Stimulated activated naive CD8-positive, alpha-beta T cell treated with anti-CD3 and anti-CD28 coated beads, Interleukin-15, Interleukin-2, amounts not matched to agents 100 U/mL and 50 U/mL, for 24 hours (primary cell): ENCODE measurements around the gene SUV39H2.
"Not testable (repeated sequence)": the region's sequence is repeated elsewhere in the genome, so short reads cannot be mapped to it uniquely, and the experiment has no call there.

Experiments
- ATAC-seq: fragments of 150-1000 bp; cut with Tn5 transposase; one replicate; pipeline ENCODE4 v1.10.0; 2021
- DNase-seq: peaks from one replicate; pipeline ENCODE4 v3.0.0; 2021

SUV39H2 gene, protein sequence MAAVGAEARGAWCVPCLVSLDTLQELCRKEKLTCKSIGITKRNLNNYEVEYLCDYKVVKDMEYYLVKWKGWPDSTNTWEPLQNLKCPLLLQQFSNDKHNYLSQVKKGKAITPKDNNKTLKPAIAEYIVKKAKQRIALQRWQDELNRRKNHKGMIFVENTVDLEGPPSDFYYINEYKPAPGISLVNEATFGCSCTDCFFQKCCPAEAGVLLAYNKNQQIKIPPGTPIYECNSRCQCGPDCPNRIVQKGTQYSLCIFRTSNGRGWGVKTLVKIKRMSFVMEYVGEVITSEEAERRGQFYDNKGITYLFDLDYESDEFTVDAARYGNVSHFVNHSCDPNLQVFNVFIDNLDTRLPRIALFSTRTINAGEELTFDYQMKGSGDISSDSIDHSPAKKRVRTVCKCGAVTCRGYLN

GRCh38 chr10:14878266-14879123 lies at the start of gene SUV39H2:
SUV39H2 (plus strand) TSS chr10:14878866; CDS start chr10:14878889, 23 bp downstream.
- ATAC-seq (peak; percentile 93), DNase-seq (peak; percentile 96)

GRCh38 chr10:14833106-14833505 lies 45.6 kb upstream of the SUV39H2 start:
- no peak for ATAC-seq
- DNase-seq, result no peak

DNA sequence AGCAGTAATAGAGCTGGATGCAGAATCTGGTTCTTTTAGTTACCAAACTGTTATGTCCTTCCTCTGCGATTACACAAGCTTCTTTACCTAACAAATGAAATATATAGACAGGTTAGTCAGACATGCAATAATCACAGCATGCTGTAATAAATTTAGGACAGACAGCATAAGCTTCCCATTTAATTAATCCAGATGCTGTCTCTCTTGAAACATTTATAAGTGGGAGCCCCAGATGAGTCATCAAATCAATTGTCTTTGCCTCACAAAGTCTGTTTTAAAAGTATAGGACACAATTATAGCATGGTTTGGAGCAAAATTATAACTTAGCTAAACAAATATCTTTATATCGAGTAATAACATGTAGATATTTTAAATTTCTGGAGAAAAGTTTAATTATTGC lies 42.5 kb upstream of the SUV39H2 start:
- DNase-seq (no peak), ATAC-seq (no peak)

DNA sequence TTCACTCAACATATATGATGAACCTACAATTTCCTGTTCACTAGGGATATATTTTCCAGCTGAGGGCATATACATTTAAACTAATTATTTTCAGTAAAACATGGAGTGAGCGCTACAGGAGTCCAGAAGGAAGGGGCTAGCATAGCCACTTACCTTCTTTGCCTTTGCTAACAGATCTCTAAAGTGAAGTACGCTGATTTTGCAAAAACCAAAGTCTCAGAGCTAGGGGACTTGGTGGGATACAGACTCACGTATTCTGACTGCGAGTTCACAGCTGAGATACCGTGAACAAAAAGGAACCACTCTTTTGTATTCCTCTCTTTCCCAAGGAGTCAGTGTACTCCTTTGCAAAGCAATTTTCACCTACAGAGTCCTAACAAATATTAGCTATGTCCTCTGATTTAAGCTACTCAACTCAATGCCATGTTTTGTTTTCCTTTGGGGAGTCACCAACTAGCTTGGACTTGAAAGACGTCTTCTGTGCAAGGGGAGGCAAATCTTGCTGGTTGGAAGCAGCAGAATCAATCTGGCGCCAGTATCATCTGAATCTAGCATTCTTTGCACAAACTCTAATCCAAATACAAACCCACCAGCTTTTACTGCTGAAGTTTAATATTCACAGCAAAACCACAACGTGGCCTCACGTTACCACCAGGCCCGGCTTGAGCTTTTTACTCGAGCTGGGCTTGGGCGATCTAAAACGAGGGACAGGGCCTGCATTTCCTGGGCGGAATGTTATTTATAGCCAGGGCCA lies 41.5 kb upstream of the SUV39H2 start:
- no peak for ATAC-seq

GRCh38 chr10:14837757-14838581 lies 40.7 kb upstream of the SUV39H2 start, which contains the start of the genes CDNF, HSPA14 and MSANTD7:
CDNF (minus strand) TSS chr10:14838037; CDS start chr10:14837946, 91 bp downstream.
HSPA14 (plus strand) TSS chr10:14838306; CDS start chr10:14838403, 97 bp downstream.
MSANTD7 (plus strand) TSS chr10:14838306; CDS start chr10:14842285, 3,979 bp downstream.
- peak; percentile 97 for ATAC-seq
- peak; percentile 100 for DNase-seq

More for the DNA sequence above, 41.5 kb upstream of the SUV39H2 start:
- DNase-seq, result no peak

- DNase-seq (peak; percentile 45), ATAC-seq (peak; percentile 1)
Observed at GRCh38 chr10:14838582-14839304, 39.9 kb upstream of the SUV39H2 start.

GRCh38 chr10:14839305-14839695 lies 39.4 kb upstream of the SUV39H2 start:
- ATAC-seq (no peak), DNase-seq (peak; percentile 13)

GRCh38 chr10:14840178-14840577 lies 38.5 kb upstream of the SUV39H2 start:
- DNase-seq (no peak), ATAC-seq (no peak)

- ATAC-seq, result no peak
- no peak for DNase-seq
Observed at GRCh38 chr10:14843327-14843988, 35.2 kb upstream of the SUV39H2 start.

- no peak for DNase-seq
- ATAC-seq, result no peak
Observed at GRCh38 chr10:14844948-14845347, 33.7 kb upstream of the SUV39H2 start.

- ATAC-seq (no peak), DNase-seq (no peak)
Observed at GRCh38 chr10:14852236-14852635, 26.4 kb upstream of the SUV39H2 start.

DNA sequence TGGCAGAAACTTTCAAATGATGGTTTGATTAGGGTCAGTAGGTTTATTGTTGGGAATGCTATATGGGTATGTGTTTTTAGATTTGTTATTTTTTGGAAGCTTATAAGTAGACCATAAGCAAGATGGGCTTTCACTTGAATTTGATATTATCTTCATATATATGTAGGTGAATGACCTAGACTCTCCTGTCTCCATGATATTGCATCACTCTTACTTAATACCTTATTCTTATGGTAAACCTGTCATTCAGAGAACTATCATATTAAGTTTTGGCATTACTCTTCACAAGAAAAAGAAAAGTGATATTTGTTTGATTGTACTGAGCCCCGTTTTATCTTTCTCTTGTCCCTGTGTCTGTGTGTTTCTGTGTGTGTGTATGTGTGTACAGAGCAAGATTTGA lies 23.2 kb upstream of the SUV39H2 start:
- DNase-seq, result no peak
- ATAC-seq, result no peak

GRCh38 chr10:14858338-14858960 lies 20.2 kb upstream of the SUV39H2 start:
- no peak for ATAC-seq
- DNase-seq, result no peak

DNA sequence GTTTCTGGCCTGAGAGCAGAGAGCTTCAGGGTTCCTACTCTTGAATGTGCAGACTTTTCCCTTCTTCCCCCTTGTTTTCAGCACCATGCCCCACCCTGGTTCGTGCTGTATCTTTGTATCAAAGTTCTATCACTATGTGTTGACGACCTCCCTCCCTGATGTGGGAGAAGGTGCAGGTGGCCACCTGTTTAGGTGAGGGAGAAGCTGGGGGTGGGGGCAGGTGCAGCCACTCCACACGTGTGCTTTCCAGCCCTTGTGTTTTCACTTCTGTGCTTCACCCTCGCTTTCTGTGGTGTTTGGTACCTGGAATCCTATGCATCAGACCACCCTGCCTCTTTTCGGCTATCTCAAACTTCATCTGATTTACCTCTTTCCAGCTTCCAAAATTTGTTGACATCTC lies 19.6 kb upstream of the SUV39H2 start:
- ATAC-seq, result no peak

GRCh38 chr10:14859775-14860174 lies 18.9 kb upstream of the SUV39H2 start:
- no peak for DNase-seq

More for the DNA sequence above, 19.6 kb upstream of the SUV39H2 start:
- DNase-seq, result no peak

DNA sequence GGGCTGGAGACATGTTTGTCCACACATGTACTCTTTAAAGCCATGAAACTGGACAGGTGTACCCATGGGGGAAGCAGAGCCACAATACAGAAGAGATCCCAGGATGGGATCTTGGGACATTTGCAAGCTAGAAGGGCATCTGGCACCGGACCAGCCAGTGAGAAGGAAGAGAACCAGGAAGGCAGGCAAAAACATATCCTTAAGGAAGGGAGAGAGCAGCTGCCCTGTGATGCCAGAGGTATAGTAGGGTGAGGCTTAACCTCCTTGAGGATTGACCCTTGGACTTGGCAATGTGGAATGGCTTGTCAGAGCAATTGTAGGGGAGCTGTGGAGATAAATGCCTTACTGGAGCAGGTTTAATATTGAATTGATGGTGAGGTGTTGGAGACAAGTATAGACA lies 17.9 kb upstream of the SUV39H2 start:
- no peak for DNase-seq
- ATAC-seq, result no peak

More at GRCh38 chr10:14859775-14860174, 18.9 kb upstream of the SUV39H2 start:
- ATAC-seq, result no peak

DNA sequence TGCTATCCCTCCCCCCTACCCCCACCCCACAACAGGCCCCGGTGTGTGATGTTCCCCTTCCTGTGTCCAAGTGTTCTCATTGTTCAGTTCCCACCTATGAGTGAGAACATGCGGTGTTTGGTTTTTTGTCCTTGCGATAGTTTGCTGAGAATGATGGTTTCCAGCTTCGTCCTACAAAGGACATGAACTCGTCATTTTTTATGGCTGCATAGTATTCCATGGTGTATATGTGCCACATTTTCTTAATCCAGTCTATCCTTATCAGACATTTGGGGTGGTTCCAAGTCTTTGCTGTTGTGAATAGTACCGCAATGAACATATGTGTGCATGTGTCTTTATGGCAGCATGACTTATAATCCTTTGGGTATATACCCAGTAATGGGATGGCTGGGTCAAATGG lies 14.2 kb upstream of the SUV39H2 start:
- not testable (repeated sequence) for ATAC-seq, DNase-seq

GRCh38 chr10:14864871-14865270 lies 13.8 kb upstream of the SUV39H2 start:
- not testable (repeated sequence) for DNase-seq, ATAC-seq

- no peak for ATAC-seq
- DNase-seq, result no peak
Observed at GRCh38 chr10:14873090-14873760, 5.4 kb upstream of the SUV39H2 start.
